K562 (cell line): ENCODE results near the gene SLC36A1. TPM values are rescaled to one million over a fixed set of nuclear protein-coding genes. Genes with fewer than 3 reads are reported as not detected.

Source experiments
- ATAC-seq: fragments of 200-7000 bp; cut with Tn5 transposase; 3 replicates; pipeline ENCODE4 v1.9.1; 2020; ENCODE audit warnings: moderate library complexity
- BruUV-seq: library from RNA; stranded (reverse); fragments of 400-500 nt; replicated peaks from 2 replicates; lab custom pipeline; 2021; lab: Mats Ljungman, UMichigan
- CTCF ChIA-PET: fragments of 300-600 bp; formaldehyde crosslinking; extraction: SDS; loops from one replicate; lab custom pipeline; 2021; ENCODE audit warnings: low intra/inter-chr PET ratio; lab: Yijun Ruan, JAX
- POLR2A ChIA-PET: fragments of 300-600, 350-650 bp; sonication (Branson Sonifier 250); formaldehyde crosslinking; extraction: SDS; loops from one replicate; lab custom pipeline; 2021; ENCODE audit warnings: antibody characterized with exemption, inconsistent platforms; lab: Yijun Ruan, JAX
- DNase-seq, 4 experiments: peaks; one replicate each; pipeline versions ENCODE4 v3.0.0 to v3.0.0-alpha.2; 2011 to 2018; ENCODE audit warnings: low spot score in 3 of 4, mixed read lengths in 3 of 4; ENCODE audit errors: extremely low read depth in 1 of 4
- FAIRE-seq: peaks from 2 replicates; lab custom pipeline; 2011; peaks lifted over from hg19 to GRCh38; lab: Jason Lieb, UNC
- H2AFZ ChIP-seq: 2 replicates; pipeline ENCODE4 v1.6.0; 2011; ENCODE audit warnings: low read depth, low read length, control low read depth, inconsistent platforms
- H3K27ac ChIP-seq: fragments of 200-600 bp; 3 replicates; pipeline ENCODE4 v1.8.0; 2011; ENCODE audit warnings: low read depth, mild to moderate bottlenecking, control low read depth, inconsistent platforms, low read length, moderate library complexity, mixed read lengths; ENCODE audit errors: extremely low read depth
- H3K27me3 ChIP-seq, 2 experiments: fragments of 300-600 bp in 1 of 2; 2 replicates in 1 of 2; 3 replicates in 1 of 2; pipeline versions ENCODE4 v1.6.0 to v1.8.0; 2011; ENCODE audit warnings: inconsistent platforms in 2 of 2, low read length in 2 of 2, mild to moderate bottlenecking in 1 of 2, mixed read lengths in 1 of 2, moderate library complexity in 1 of 2; ENCODE audit not compliant: control insufficient read depth in 2 of 2, insufficient read depth in 2 of 2
- H3K36me3 ChIP-seq: fragments of 300-600 bp; 3 replicates; pipeline ENCODE4 v1.8.0; 2011; ENCODE audit warnings: mild to moderate bottlenecking, low read length, inconsistent platforms; ENCODE audit not compliant: control insufficient read depth, insufficient read depth
- H3K4me1 ChIP-seq, 2 experiments: fragments of 200-600 bp in 1 of 2; replicated peaks in 1 of 2; 2 replicates in 1 of 2; 3 replicates in 1 of 2; pipeline versions ENCODE4 v1.5.1 to v1.8.0; 2011; ENCODE audit warnings: inconsistent platforms in 2 of 2, low read length in 2 of 2, mild to moderate bottlenecking in 1 of 2, mixed read lengths in 1 of 2, moderate library complexity in 1 of 2; ENCODE audit not compliant: control insufficient read depth in 2 of 2, insufficient read depth in 2 of 2
- H3K4me2 ChIP-seq: 2 replicates; pipeline ENCODE4 v1.6.1; 2011; ENCODE audit warnings: low read length, control low read depth, inconsistent platforms, mixed read lengths; ENCODE audit not compliant: insufficient read depth
- H3K4me3 ChIP-seq: fragments of 200-600 bp; sonication (generic), shearing (Covaris generic); 2 replicates; pipeline ENCODE4 v1.5.1; 2016; ENCODE audit warnings: control low read depth, inconsistent platforms
- H3K79me2 ChIP-seq: fragments of 200-600 bp; 3 replicates; pipeline ENCODE4 v1.8.0; 2011; ENCODE audit warnings: low read length, inconsistent platforms; ENCODE audit not compliant: control insufficient read depth, insufficient read depth
- H3K9ac ChIP-seq, 2 experiments: 2 replicates each; pipeline versions ENCODE4 v1.6.0 to v1.6.1; 2011; ENCODE audit warnings: low read depth in 2 of 2, low read length in 2 of 2, control low read depth in 1 of 2, inconsistent platforms in 1 of 2, mild to moderate bottlenecking in 1 of 2, mixed read lengths in 1 of 2; ENCODE audit not compliant: insufficient read depth in 1 of 2
- H3K9me1 ChIP-seq: one replicate; pipeline ENCODE4 v1.6.0; 2011; ENCODE audit warnings: inconsistent platforms, mild to moderate bottlenecking, low read length, moderate library complexity; ENCODE audit not compliant: control insufficient read depth, insufficient read depth
- H3K9me3 ChIP-seq: replicated peaks from 2 replicates; pipeline ENCODE4 v1.5.1; 2011; ENCODE audit warnings: low read depth, low read length, inconsistent platforms; ENCODE audit not compliant: control insufficient read depth, insufficient read depth
- H4K20me1 ChIP-seq: replicated peaks from 2 replicates; pipeline ENCODE4 v1.6.1; 2011; ENCODE audit warnings: low read length, inconsistent platforms, mixed read lengths; ENCODE audit not compliant: control insufficient read depth, insufficient read depth
- CHD2 ChIP-seq: IDR thresholded peaks from 2 replicates; pipeline ENCODE4 v1.6.1; 2011; ENCODE audit warnings: low read depth, low read length
- HNRNPUL1 ChIP-seq: fragments of 200-400 bp; formaldehyde crosslinking; IDR thresholded peaks from 2 replicates; pipeline ENCODE4 v1.6.1; 2017; ENCODE audit warnings: low read length
- MYBL2 ChIP-seq, 2 experiments: fragments of 450-650 bp in 1 of 2; sonication (generic) in 1 of 2; formaldehyde crosslinking in 1 of 2; IDR thresholded peaks; 2 replicates each; pipeline versions ENCODE4 v1.6.1 to v1.8.1; 2017 to 2022; ENCODE audit warnings: borderline replicate concordance in 1 of 2, inconsistent platforms in 1 of 2, low read depth in 1 of 2, mild to moderate bottlenecking in 1 of 2, missing genetic modification reagents in 1 of 2, moderate library complexity in 1 of 2
- WGBS: fragments of 100-300 bp; shearing (Covaris generic); methylation state at CpG from one replicate; pipeline ENCODE4 v1.1.6; 2016; ENCODE audit warnings: low coverage, mixed read lengths; ENCODE audit not compliant: insufficient coverage; ENCODE audit errors: missing lambda C conversion rate; 5-methylcytosine and 5-hydroxymethylcytosine counted together
- in situ Hi-C: fragments of 300-500 bp; cut with MboI; formaldehyde crosslinking; loops from 4 replicates; pipeline ENCODE4 v1.15.0; 2018; ENCODE audit warnings: inconsistent platforms, mixed read lengths
- intact Hi-C: fragments of 100-400 bp; cut with micrococcal nuclease; formaldehyde crosslinking; loops from 2 replicates; pipeline ENCODE4 v1.14.2; 2022
- polyA plus RNA-seq, 8 experiments: library from polyadenylated mRNA; depleted of rRNA in 4 of 8; stranded (reverse) in 5 of 8; unstranded in 3 of 8; fragments of >200 nt; fragmentation: Nextera tagmentation in 2 of 8; fragmentation: Illumina TruSeq in 1 of 8; extraction: Ambion mirVana in 2 of 8; extraction: Trizol in 1 of 8; gene quantifications; 2 replicates each; pipeline versions ENCODE4 v1.2.1 to v1.2.3, GENCODE V29; 2011 to 2014; ENCODE audit warnings: inconsistent platforms in 1 of 8, missing spikeins in 1 of 8
- total RNA-seq, 7 experiments: library from RNA; depleted of rRNA in 6 of 7; stranded (reverse); fragments of >200 nt in 6 of 7; fragmentation: Illumina TruSeq in 2 of 7; extraction: Trizol in 2 of 7; gene quantifications; 2 replicates each; pipeline versions ENCODE4 v1.2.1 to v1.2.3, GENCODE V29; 2011 to 2021; ENCODE audit warnings: low replicate concordance in 1 of 7
- TF ChIP-seq, protein P1 (sequence below): sonication (generic); formaldehyde crosslinking; IDR thresholded peaks from 2 replicates; pipeline ENCODE4 v1.8.1; 2023; ENCODE audit warnings: mild to moderate bottlenecking, missing genetic modification reagents

Gene SLC36A1
- total and polyA plus RNA-seq, 9 of the 15 experiments (the other 6 are each of a cell fraction or from before 2014, with no cell fraction given) = 1.6 to 8.4 (median 4.6) TPM

DNA sequence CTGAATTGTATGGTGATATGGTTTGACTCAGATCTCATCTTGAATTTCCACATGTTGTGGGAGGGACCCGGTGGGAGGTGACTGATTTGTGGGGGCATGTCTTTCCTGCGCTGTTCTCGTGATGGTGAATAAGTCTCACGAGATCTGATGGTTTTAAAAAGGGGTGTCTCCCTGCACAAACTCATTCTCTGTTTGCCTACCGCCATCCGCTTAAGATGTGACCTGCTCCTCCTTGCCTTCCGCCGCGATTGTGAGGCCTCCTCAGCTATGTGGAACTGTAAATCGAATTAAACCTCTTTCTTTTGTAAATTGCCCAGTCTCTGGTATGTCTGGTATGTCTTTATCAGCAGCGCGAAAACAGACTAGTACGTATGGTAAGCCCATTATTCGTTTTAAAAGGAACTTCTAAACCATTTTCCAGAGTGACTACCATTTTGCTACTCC lies 48.7 kb downstream of the SLC36A1 start:
- no peak overlapping the region for H3K9ac ChIP-seq
- ATAC-seq = peak; percentile 21; the same call in 1 of the 3 replicates
- H3K4me2 ChIP-seq = no peak overlapping the region
- FAIRE-seq = no peak
- peak in 1 of 4 experiments; percentile 3 for DNase-seq
- H3K79me2 ChIP-seq = no peaks in the 10 kb centered on the region
- ChIA-PET CTCF (no interaction called here), POLR2A (no interaction called here)
- in situ Hi-C loops = no loop called here
- H2AFZ ChIP-seq = no peak overlapping the region
- intact Hi-C loops = no loop called here
- no peaks in the 10 kb centered on the region for H3K36me3 ChIP-seq
- TF ChIP-seq HNRNPUL1 (no peak), MYBL2 (IDR thresholded peaks at IDR 0.05; ENCODE audit: low read depth) (no peak), MYBL2 (CRISPR knock-in tag; IDR thresholded peaks at IDR 0.05; ENCODE audit: borderline replicate concordance) (no peak), CHD2 (peak; percentile 71; the same call in 1 of the 2 replicates)
- TF ChIP-seq, protein P1, sequence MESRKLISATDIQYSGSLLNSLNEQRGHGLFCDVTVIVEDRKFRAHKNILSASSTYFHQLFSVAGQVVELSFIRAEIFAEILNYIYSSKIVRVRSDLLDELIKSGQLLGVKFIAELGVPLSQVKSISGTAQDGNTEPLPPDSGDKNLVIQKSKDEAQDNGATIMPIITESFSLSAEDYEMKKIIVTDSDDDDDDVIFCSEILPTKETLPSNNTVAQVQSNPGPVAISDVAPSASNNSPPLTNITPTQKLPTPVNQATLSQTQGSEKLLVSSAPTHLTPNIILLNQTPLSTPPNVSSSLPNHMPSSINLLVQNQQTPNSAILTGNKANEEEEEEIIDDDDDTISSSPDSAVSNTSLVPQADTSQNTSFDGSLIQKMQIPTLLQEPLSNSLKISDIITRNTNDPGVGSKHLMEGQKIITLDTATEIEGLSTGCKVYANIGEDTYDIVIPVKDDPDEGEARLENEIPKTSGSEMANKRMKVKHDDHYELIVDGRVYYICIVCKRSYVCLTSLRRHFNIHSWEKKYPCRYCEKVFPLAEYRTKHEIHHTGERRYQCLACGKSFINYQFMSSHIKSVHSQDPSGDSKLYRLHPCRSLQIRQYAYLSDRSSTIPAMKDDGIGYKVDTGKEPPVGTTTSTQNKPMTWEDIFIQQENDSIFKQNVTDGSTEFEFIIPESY = peak; percentile 52; the same call in 1 of the 2 replicates
- no peak overlapping the region for H3K4me3 ChIP-seq
- no peaks in the 10 kb centered on the region for H3K27me3 ChIP-seq
- H3K4me1 ChIP-seq = no peaks in the 10 kb centered on the region; a peak in 1 of 5 replicates
- 66% methylated on average over 14 of the region's 14 CpGs for WGBS
- H3K27ac ChIP-seq = no peak overlapping the region
- BruUV-seq = no TSS peak
- H4K20me1 ChIP-seq = peaks cover 2% of the 10 kb centered on the region; the same call in 1 of the 2 replicates
- H3K9me3 ChIP-seq = no peaks in the 10 kb centered on the region
- H3K9me1 ChIP-seq = no peaks in the 10 kb centered on the region
